CD4-positive, alpha-beta T cell treated with Interleukin-12 subunit alpha and Interleukin-12 subunit beta, for 1 hour (primary cell): ENCODE data around the gene PEX11A.

Source experiments
- DNase-seq: peaks from one replicate; pipeline ENCODE4 v3.0.0-alpha.2; 2020

PEX11A gene

GRCh38 chr15:89654847-89655805, 35.4 kb downstream of the PEX11A start, which contains the start of gene KIF7:
KIF7 (minus strand) TSS chr15:89655467; CDS start chr15:89652930, 2,537 bp downstream.
- DNase-seq, result no peak

GRCh38 chr15:89654301-89654761, 36.2 kb downstream of the PEX11A start:
- DNase-seq, result no peak

GRCh38 chr15:89653578-89653977, 37.0 kb downstream of the PEX11A start:
- DNase-seq, result no peak

- DNase-seq, result no peak
Measured at GRCh38 chr15:89652666-89653065, 37.9 kb downstream of the PEX11A start.

- no peak for DNase-seq
Measured at GRCh38 chr15:89652131-89652530, 38.4 kb downstream of the PEX11A start.

- no peak for DNase-seq
Measured at GRCh38 chr15:89649716-89650115, 40.8 kb downstream of the PEX11A start.

GRCh38 chr15:89649013-89649625, 41.4 kb downstream of the PEX11A start:
- DNase-seq, result no peak

GRCh38 chr15:89648106-89649012, 42.2 kb downstream of the PEX11A start:
- no peak for DNase-seq

- DNase-seq, result peak; percentile 47
Measured at GRCh38 chr15:89647191-89647851, 43.2 kb downstream of the PEX11A start.

GRCh38 chr15:89646416-89647141, 44.0 kb downstream of the PEX11A start:
- no peak for DNase-seq

GRCh38 chr15:89645680-89646079, 44.9 kb downstream of the PEX11A start:
- DNase-seq, result no peak

- DNase-seq, result no peak
Measured at GRCh38 chr15:89642106-89642505, 48.4 kb downstream of the PEX11A start.

- DNase-seq, result no peak
Measured at GRCh38 chr15:89641053-89641452, 49.5 kb downstream of the PEX11A start.

- DNase-seq, result no peak
Measured at GRCh38 chr15:89640245-89640644, 50.3 kb downstream of the PEX11A start.

GRCh38 chr15:89633585-89633984, 57.0 kb downstream of the PEX11A start:
- DNase-seq, result no peak

GRCh38 chr15:89632563-89633430, 57.8 kb downstream of the PEX11A start:
- DNase-seq, result no peak

- no peak for DNase-seq
Measured at GRCh38 chr15:89631902-89632264, 58.7 kb downstream of the PEX11A start.
